ENCODE measurements around the gene SCGB1A1.

SCGB1A1 gene

GRCh38 chr11:62398011-62398994 lies 20.5 kb upstream of the SCGB1A1 start:
- peak; percentile 61 for DNase-seq

GRCh38 chr11:62399172-62399877 lies 19.5 kb upstream of the SCGB1A1 start:
- no peak for DNase-seq

- no peak for DNase-seq
Measured at GRCh38 chr11:62399878-62400266, 19.0 kb upstream of the SCGB1A1 start.

- no peak for DNase-seq
Measured at GRCh38 chr11:62400281-62400680, 18.6 kb upstream of the SCGB1A1 start.

GRCh38 chr11:62400760-62401159 lies 18.1 kb upstream of the SCGB1A1 start:
- peak; percentile 90 for DNase-seq

- DNase-seq, result no peak
Measured at GRCh38 chr11:62401356-62401755, 17.5 kb upstream of the SCGB1A1 start.

GRCh38 chr11:62401811-62402210 lies 17.0 kb upstream of the SCGB1A1 start:
- DNase-seq, result no peak

- DNase-seq, result no peak
Measured at GRCh38 chr11:62402226-62402959, 16.4 kb upstream of the SCGB1A1 start.

GRCh38 chr11:62402960-62403730 lies 15.7 kb upstream of the SCGB1A1 start:
- no peak for DNase-seq

- DNase-seq, result no peak
Measured at GRCh38 chr11:62404435-62404834, 14.4 kb upstream of the SCGB1A1 start.

GRCh38 chr11:62404901-62405300 lies 13.9 kb upstream of the SCGB1A1 start:
- DNase-seq, result no peak

- DNase-seq, result no peak
Measured at GRCh38 chr11:62406034-62406433, 12.8 kb upstream of the SCGB1A1 start.

- no peak for DNase-seq
Measured at GRCh38 chr11:62409831-62410230, 9.0 kb upstream of the SCGB1A1 start.

- no peak for DNase-seq
Measured at GRCh38 chr11:62410972-62411371, 7.9 kb upstream of the SCGB1A1 start.

GRCh38 chr11:62411524-62411923 lies 7.3 kb upstream of the SCGB1A1 start:
- no peak for DNase-seq

- no peak for DNase-seq
Measured at GRCh38 chr11:62413060-62413696, 5.7 kb upstream of the SCGB1A1 start.

- DNase-seq, result no peak
Measured at GRCh38 chr11:62416596-62416995, 2.2 kb upstream of the SCGB1A1 start.

- DNase-seq, result no peak
Measured at GRCh38 chr11:62418136-62418535, 697 bp upstream of the SCGB1A1 start.

- no peak for DNase-seq
Measured at GRCh38 chr11:62419314-62419929, 589 bp downstream of the SCGB1A1 start.

- no peak for DNase-seq
Measured at GRCh38 chr11:62419943-62420342, 1.1 kb downstream of the SCGB1A1 start.

GRCh38 chr11:62420882-62421281 lies 2.0 kb downstream of the SCGB1A1 start:
- no peak for DNase-seq
